Tibial artery (tissue), 4 donors: ENCODE results near the gene NDUFAF2.
A peak's percentile ranks its signal among the peaks of the same experiment; 100 is the strongest.

Experiments used
- DNase-seq, 2 donors: peaks; one replicate each; pipeline ENCODE4 v3.0.0-alpha.2; 2019
- H3K27ac ChIP-seq, 2 donors: fragments of 200-600 bp; sonication (generic) in 1 of 2; 1 replicate in 1 of 2; 2 replicates in 1 of 2; pipeline ENCODE4 v1.5.1; 2018 to 2019; ENCODE audit warnings: mild to moderate bottlenecking in 1 of 2
- H3K27me3 ChIP-seq, 2 donors: fragments of 200-600 bp; sonication (generic) in 1 of 2; one replicate each; pipeline versions ENCODE4 v1.5.1 to v1.6.0; 2016 to 2019
- H3K36me3 ChIP-seq, 3 donors: fragments of 200-600 bp; sonication (generic) in 2 of 3; one replicate each; pipeline ENCODE4 v1.5.1; 2016 to 2019; ENCODE audit warnings: mild to moderate bottlenecking in 2 of 3
- H3K4me1 ChIP-seq, 4 donors: fragments of 200-600 bp; sonication (generic) in 2 of 4; 1 replicate in 3 of 4; 2 replicates in 1 of 4; pipeline ENCODE4 v1.5.1; 2016 to 2019
- H3K4me3 ChIP-seq, 2 donors: fragments of 200-600 bp; sonication (generic) in 1 of 2; 1 replicate in 1 of 2; 2 replicates in 1 of 2; pipeline ENCODE4 v1.5.1; 2018 to 2019; ENCODE audit warnings: mild to moderate bottlenecking in 2 of 2
- H3K9me3 ChIP-seq, 3 donors: fragments of 200-600 bp; sonication (generic) in 1 of 3; one replicate each; pipeline ENCODE4 v1.5.1; 2016 to 2019
- CTCF ChIP-seq, 2 experiments: fragments of 200-600 bp in 1 of 2; fragments of 450-650 bp in 1 of 2; IDR thresholded peaks; one replicate each; pipeline ENCODE4 v1.5.1; 2017 to 2019; ENCODE audit warnings: antibody characterized with exemption in 2 of 2, mild to moderate bottlenecking in 1 of 2, moderate library complexity in 1 of 2
- intact Hi-C: fragments of 100-400 bp; cut with DNase I; formaldehyde crosslinking; loops from one replicate; pipeline ENCODE4 v1.15.0; 2023; ENCODE audit warnings: low total_unique reads

NDUFAF2 gene

GRCh38 chr5:61050292-61050691 is 105.3 kb downstream of the NDUFAF2 start:
- no peaks in the 10 kb centered on the region for H3K36me3 ChIP-seq
- no peak for TF ChIP-seq CTCF (IDR thresholded peaks at IDR 0.05)
- H3K9me3 ChIP-seq, result no peaks in the 10 kb centered on the region
- H3K27ac ChIP-seq, result no peak overlapping the region
- peaks cover 0 to 32% (median 0%) of the 10 kb centered on the region in 4 donors for H3K4me1 ChIP-seq
- no peak overlapping the region for H3K4me3 ChIP-seq
- intact Hi-C loops, result no loop called here
- H3K27me3 ChIP-seq, result no peaks in the 10 kb centered on the region
- no peak for DNase-seq

DNA sequence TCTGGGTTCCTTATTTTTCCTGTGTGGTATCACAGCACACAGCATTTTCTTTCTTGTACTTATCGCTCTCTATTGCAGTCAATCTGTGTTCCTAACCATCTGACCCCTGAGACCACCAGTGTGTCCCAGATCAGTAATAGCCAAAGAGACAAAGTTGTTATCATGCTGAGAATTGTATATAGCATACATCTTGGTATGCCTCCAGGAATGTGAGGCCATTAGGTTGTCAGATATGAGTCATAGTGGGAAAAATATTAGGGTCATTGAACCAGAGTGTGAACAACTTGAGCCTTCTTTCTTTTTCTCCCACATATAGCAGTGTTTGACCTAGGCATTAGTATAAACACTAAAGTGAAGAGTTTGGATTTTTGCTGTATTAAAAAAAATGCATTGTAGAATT is 106.3 kb downstream of the NDUFAF2 start:
- Histone ChIP-seq H3K4me3 (no peak overlapping the region), H3K27ac (no peak overlapping the region), H3K36me3 (no peaks in the 10 kb centered on the region), H3K9me3 (no peaks in the 10 kb centered on the region), H3K4me1 (peaks cover 0 to 32% (median 0%) of the 10 kb centered on the region in 4 donors), H3K27me3 (no peaks in the 10 kb centered on the region)
- DNase-seq, result no peak
- intact Hi-C loops, result no loop called here
- TF ChIP-seq CTCF (IDR thresholded peaks at IDR 0.05), result no peak

GRCh38 chr5:61052882-61053281 is 107.9 kb downstream of the NDUFAF2 start:
- TF ChIP-seq CTCF (IDR thresholded peaks at IDR 0.05), result no peak
- no peak overlapping the region for H3K27ac ChIP-seq
- intact Hi-C loops, result no loop called here
- peaks cover 0 to 32% (median 0%) of the 10 kb centered on the region in 4 donors for H3K4me1 ChIP-seq
- no peaks in the 10 kb centered on the region for H3K36me3 ChIP-seq
- no peak overlapping the region for H3K4me3 ChIP-seq
- no peak for DNase-seq
- H3K27me3 ChIP-seq, result no peaks in the 10 kb centered on the region
- H3K9me3 ChIP-seq, result no peaks in the 10 kb centered on the region

DNA sequence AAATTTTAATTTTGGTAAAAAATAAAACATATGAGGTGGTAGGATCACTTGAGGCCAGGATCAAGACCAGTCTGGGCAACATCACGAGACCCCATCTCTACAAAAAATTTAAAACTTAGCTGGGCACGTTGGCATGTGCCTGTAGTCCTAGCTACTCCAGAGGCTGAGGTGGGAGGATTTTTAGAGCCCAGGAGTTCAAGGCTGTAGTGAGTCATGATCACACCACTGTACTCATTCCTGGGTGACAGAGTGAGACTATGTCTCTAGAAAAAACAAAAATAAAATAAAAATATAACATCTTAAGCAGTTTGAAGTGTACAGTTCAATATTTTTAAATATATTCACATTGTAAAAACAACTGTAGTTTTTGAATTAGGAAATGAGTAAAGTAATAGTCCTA is 108.9 kb downstream of the NDUFAF2 start:
- intact Hi-C loops, result no loop called here

GRCh38 chr5:61055434-61056006 is 110.5 kb downstream of the NDUFAF2 start:
- Histone ChIP-seq H3K4me1 (peaks cover 0 to 32% (median 0%) of the 10 kb centered on the region in 4 donors), H3K9me3 (no peaks in the 10 kb centered on the region), H3K36me3 (no peaks in the 10 kb centered on the region), H3K27ac (no peak overlapping the region), H3K27me3 (no peaks in the 10 kb centered on the region), H3K4me3 (no peak overlapping the region)
- DNase-seq, result no peak
- TF ChIP-seq CTCF (IDR thresholded peaks at IDR 0.05), result peak; percentile 37 to 38
- intact Hi-C loops, result no loop called here

More for the DNA sequence above, 108.9 kb downstream of the NDUFAF2 start:
- no peak for TF ChIP-seq CTCF (IDR thresholded peaks at IDR 0.05)
- DNase-seq, result no peak
- Histone ChIP-seq H3K4me3 (no peak overlapping the region), H3K9me3 (no peaks in the 10 kb centered on the region), H3K36me3 (no peaks in the 10 kb centered on the region), H3K4me1 (peaks cover 0 to 32% (median 0%) of the 10 kb centered on the region in 4 donors), H3K27ac (no peak overlapping the region), H3K27me3 (no peaks in the 10 kb centered on the region)

DNA sequence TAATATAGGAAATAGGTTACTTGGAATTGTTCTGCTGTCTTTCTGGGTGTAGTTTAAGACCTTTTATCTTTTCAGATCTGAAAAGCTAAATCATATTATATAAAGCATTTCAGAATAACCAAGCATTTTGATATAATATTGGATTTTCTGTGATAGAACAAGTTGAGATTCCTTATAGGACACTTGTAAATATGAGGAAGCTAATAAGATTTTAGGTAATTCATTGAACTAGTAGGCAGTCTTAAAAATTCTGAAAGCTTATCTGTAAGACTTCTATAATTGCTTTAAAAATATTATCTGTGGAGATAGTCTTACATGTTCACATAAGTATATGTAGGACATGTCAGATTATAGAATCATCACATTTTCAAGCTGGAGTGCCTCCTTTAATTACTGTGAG is 114.5 kb downstream of the NDUFAF2 start:
- no peak for TF ChIP-seq CTCF (IDR thresholded peaks at IDR 0.05)
- intact Hi-C loops, result no loop called here
- no peaks in the 10 kb centered on the region for H3K27me3 ChIP-seq

More for the DNA sequence above, 114.5 kb downstream of the NDUFAF2 start:
- no peak for DNase-seq
- no peak overlapping the region for H3K27ac ChIP-seq
- H3K36me3 ChIP-seq, result no peaks in the 10 kb centered on the region
- H3K4me3 ChIP-seq, result no peak overlapping the region
- H3K4me1 ChIP-seq, result peaks cover 0 to 4% (median 0%) of the 10 kb centered on the region in 4 donors
- H3K9me3 ChIP-seq, result no peaks in the 10 kb centered on the region
